CD4-positive, alpha-beta memory T cell (primary cell): ENCODE results near the gene ELAVL4. TPM values are rescaled to one million over a fixed set of nuclear protein-coding genes. Genes with fewer than 3 reads are reported as not detected.

Experiments used
- CTCF ChIA-PET: fragments of 350-600 bp; sonication (Branson Sonifier 250); formaldehyde crosslinking; loops from one replicate; lab custom pipeline; 2021; ENCODE audit warnings: inconsistent platforms; ENCODE audit not compliant: partially characterized antibody; lab: Charles Lee
- POLR2A ChIA-PET: fragments of 350-600 bp; sonication (Branson Sonifier 250); formaldehyde crosslinking; loops from one replicate; lab custom pipeline; 2021; ENCODE audit not compliant: partially characterized antibody; lab: Charles Lee
- DNase-seq, 5 donors: peaks; one replicate each; pipeline versions ENCODE4 v3.0.0 to v3.0.0-alpha.2; 2020 to 2022; ENCODE audit warnings: mixed read lengths in 1 of 5
- H3K27ac ChIP-seq: one replicate; pipeline ENCODE4 v1.7.0; 2013; ENCODE audit warnings: low read depth, low read length
- H3K27me3 ChIP-seq: 2 replicates; pipeline ENCODE4 v1.7.0; 2013; ENCODE audit warnings: mild to moderate bottlenecking, low read length, moderate library complexity; ENCODE audit not compliant: insufficient read depth
- H3K36me3 ChIP-seq: 2 replicates; pipeline ENCODE4 v1.7.0; 2013; ENCODE audit warnings: mild to moderate bottlenecking, low read length, moderate library complexity; ENCODE audit not compliant: insufficient read depth
- H3K4me1 ChIP-seq: 2 replicates; pipeline ENCODE4 v1.7.0; 2013; ENCODE audit warnings: mild to moderate bottlenecking, low read length, moderate library complexity; ENCODE audit not compliant: insufficient read depth
- H3K4me3 ChIP-seq, 2 donors: one replicate each; pipeline ENCODE4 v1.7.0; 2013; ENCODE audit warnings: low read length in 2 of 2, mild to moderate bottlenecking in 1 of 2
- H3K9me3 ChIP-seq, 2 donors: one replicate each; pipeline ENCODE4 v1.7.0; 2013; ENCODE audit warnings: low read length in 2 of 2, control low read depth in 1 of 2; ENCODE audit not compliant: control insufficient read depth in 1 of 2
- H3K27ac Mint-ChIP-seq, 7 donors: one replicate each; pipeline ENCODE4 v1.8.0; 2020 to 2021; ENCODE audit warnings: mixed read lengths in 7 of 7, mild to moderate bottlenecking in 6 of 7, inconsistent platforms in 3 of 7, moderate library complexity in 3 of 7
- H3K27me3 Mint-ChIP-seq, 2 donors: one replicate each; pipeline ENCODE4 v1.8.0; 2020 to 2021; ENCODE audit warnings: mixed read lengths in 2 of 2
- H3K36me3 Mint-ChIP-seq, 2 donors: one replicate each; pipeline ENCODE4 v1.8.0; 2020 to 2021; ENCODE audit warnings: mixed read lengths in 2 of 2, inconsistent platforms in 1 of 2, mild to moderate bottlenecking in 1 of 2
- H3K4me1 Mint-ChIP-seq, 4 donors: one replicate each; pipeline ENCODE4 v1.8.0; 2020 to 2021; ENCODE audit warnings: mixed read lengths in 4 of 4, mild to moderate bottlenecking in 1 of 4
- H3K4me3 Mint-ChIP-seq, 8 donors: one replicate each; pipeline ENCODE4 v1.8.0; 2020 to 2021; ENCODE audit warnings: mixed read lengths in 8 of 8, mild to moderate bottlenecking in 7 of 8, moderate library complexity in 6 of 8, inconsistent platforms in 3 of 8
- H3K9me3 Mint-ChIP-seq, 8 donors: one replicate each; pipeline ENCODE4 v1.8.0; 2020 to 2021; ENCODE audit warnings: mixed read lengths in 8 of 8, mild to moderate bottlenecking in 5 of 8, inconsistent platforms in 3 of 8, moderate library complexity in 1 of 8
- intact Hi-C: fragments of 100-400 bp; cut with micrococcal nuclease; formaldehyde crosslinking; loops from one replicate; pipeline ENCODE4 v1.15.1; 2023
- polyA plus RNA-seq, 2 donors: library from polyadenylated mRNA; unstranded; fragments of 300-500 nt; fragmentation: Illumina TruSeq; gene quantifications; one replicate each; pipeline ENCODE4 v1.2.3, GENCODE V29; 2021
- total RNA-seq, 2 experiments: library from RNA; stranded (reverse); gene quantifications; one replicate each; pipeline ENCODE4 v1.2.3, GENCODE V29; 2021

The ELAVL4 gene
- total and polyA plus RNA-seq, 4 experiments from 2014 or later, result not detected

- H3K4me1 Mint-ChIP-seq, result no peaks in the 10 kb centered on the region
- no peak overlapping the region for H3K4me3 ChIP-seq
- no peaks in the 10 kb centered on the region for H3K9me3 ChIP-seq
- CTCF ChIA-PET, result no interaction called here
- no peak for DNase-seq
- H3K9me3 Mint-ChIP-seq, result peaks cover 0 to 2% (median 0%) of the 10 kb centered on the region in 8 donors
- intact Hi-C loops, result no loop called here
- H3K36me3 Mint-ChIP-seq, result no peaks in the 10 kb centered on the region
- no peak overlapping the region for H3K27ac Mint-ChIP-seq
- H3K36me3 ChIP-seq, result no peaks in the 10 kb centered on the region
- H3K4me3 Mint-ChIP-seq, result no peak overlapping the region
- POLR2A ChIA-PET, result no interaction called here
- no peaks in the 10 kb centered on the region for H3K27me3 ChIP-seq
- H3K27ac ChIP-seq, result no peak overlapping the region
- H3K27me3 Mint-ChIP-seq, result peaks cover 3 to 8% of the 10 kb centered on the region in 2 donors
- no peaks in the 10 kb centered on the region for H3K4me1 ChIP-seq
These were observed 70.9 kb downstream of the ELAVL4 start for GRCh38 chr1:50179639-50180038.

- Histone ChIP-seq H3K36me3 (no peaks in the 10 kb centered on the region), H3K4me1 (no peaks in the 10 kb centered on the region), H3K27me3 (no peaks in the 10 kb centered on the region), H3K4me3 (no peak overlapping the region), H3K9me3 (no peaks in the 10 kb centered on the region), H3K27ac (no peak overlapping the region)
- Mint-ChIP-seq H3K27ac (no peak overlapping the region), H3K27me3 (peaks cover 3 to 11% of the 10 kb centered on the region in 2 donors), H3K4me3 (no peak overlapping the region), H3K36me3 (no peaks in the 10 kb centered on the region), H3K9me3 (peaks cover 0 to 3% (median 0%) of the 10 kb centered on the region in 8 donors), H3K4me1 (no peaks in the 10 kb centered on the region)
- intact Hi-C loops, result no loop called here
- POLR2A ChIA-PET, result no interaction called here
- no peak for DNase-seq
- CTCF ChIA-PET, result no interaction called here
These were observed 71.6 kb downstream of the ELAVL4 start for GRCh38 chr1:50180367-50180766.

GRCh38 chr1:50181027-50181663 lies 72.4 kb downstream of the ELAVL4 start:
- CTCF ChIA-PET, result no interaction called here
- POLR2A ChIA-PET, result no interaction called here
- intact Hi-C loops, result no loop called here

GRCh38 chr1:50183378-50184133 lies 74.8 kb downstream of the ELAVL4 start:
- H3K27ac Mint-ChIP-seq, result no peak overlapping the region
- Histone ChIP-seq H3K27me3 (no peaks in the 10 kb centered on the region), H3K4me3 (no peak overlapping the region), H3K4me1 (no peaks in the 10 kb centered on the region), H3K36me3 (no peaks in the 10 kb centered on the region), H3K27ac (no peak overlapping the region), H3K9me3 (no peaks in the 10 kb centered on the region)
- H3K9me3 Mint-ChIP-seq, result peaks cover 0 to 3% (median 0%) of the 10 kb centered on the region in 8 donors
- H3K4me1 Mint-ChIP-seq, result no peaks in the 10 kb centered on the region
- no peak overlapping the region for H3K4me3 Mint-ChIP-seq
- DNase-seq, result no peak
- H3K27me3 Mint-ChIP-seq, result peaks cover 1 to 8% of the 10 kb centered on the region in 2 donors
- ChIA-PET CTCF (no interaction called here), POLR2A (no interaction called here)
- no peaks in the 10 kb centered on the region for H3K36me3 Mint-ChIP-seq
- intact Hi-C loops, result no loop called here

More at GRCh38 chr1:50181027-50181663, 72.4 kb downstream of the ELAVL4 start:
- Mint-ChIP-seq H3K9me3 (peaks cover 0 to 3% (median 0%) of the 10 kb centered on the region in 8 donors), H3K27ac (no peak overlapping the region), H3K36me3 (no peaks in the 10 kb centered on the region), H3K27me3 (peaks cover 3 to 11% of the 10 kb centered on the region in 2 donors), H3K4me1 (no peaks in the 10 kb centered on the region), H3K4me3 (no peak overlapping the region)
- Histone ChIP-seq H3K9me3 (no peaks in the 10 kb centered on the region), H3K27me3 (no peaks in the 10 kb centered on the region), H3K4me3 (no peak overlapping the region), H3K36me3 (no peaks in the 10 kb centered on the region), H3K27ac (no peak overlapping the region), H3K4me1 (no peaks in the 10 kb centered on the region)
- no peak for DNase-seq

- DNase-seq, result no peak
- no peaks in the 10 kb centered on the region for H3K27me3 ChIP-seq
- H3K4me1 Mint-ChIP-seq, result no peaks in the 10 kb centered on the region
- no peaks in the 10 kb centered on the region for H3K9me3 ChIP-seq
- no peaks in the 10 kb centered on the region for H3K36me3 Mint-ChIP-seq
- POLR2A ChIA-PET, result no interaction called here
- CTCF ChIA-PET, result no interaction called here
- H3K27ac Mint-ChIP-seq, result no peak overlapping the region
- intact Hi-C loops, result no loop called here
- no peak overlapping the region for H3K4me3 ChIP-seq
- peaks cover 1 to 7% of the 10 kb centered on the region in 2 donors for H3K27me3 Mint-ChIP-seq
- no peak overlapping the region for H3K27ac ChIP-seq
- H3K36me3 ChIP-seq, result no peaks in the 10 kb centered on the region
- H3K4me3 Mint-ChIP-seq, result no peak overlapping the region
- H3K4me1 ChIP-seq, result no peaks in the 10 kb centered on the region
- H3K9me3 Mint-ChIP-seq, result peaks cover 0 to 3% (median 0%) of the 10 kb centered on the region in 8 donors
These were observed 80.6 kb downstream of the ELAVL4 start for GRCh38 chr1:50189369-50189768.

- no peaks in the 10 kb centered on the region for H3K4me1 ChIP-seq
- H3K4me3 Mint-ChIP-seq, result no peak overlapping the region
- intact Hi-C loops, result no loop called here
These were observed 84.3 kb downstream of the ELAVL4 start for GRCh38 chr1:50193002-50193401.

GRCh38 chr1:50195205-50195604 lies 86.5 kb downstream of the ELAVL4 start:
- Mint-ChIP-seq H3K27ac (no peak overlapping the region), H3K27me3 (peaks cover 0 to 5% of the 10 kb centered on the region in 2 donors), H3K4me3 (no peak overlapping the region), H3K9me3 (no peaks in the 10 kb centered on the region), H3K4me1 (no peaks in the 10 kb centered on the region), H3K36me3 (no peaks in the 10 kb centered on the region)
- peaks cover 4% of the 10 kb centered on the region for H3K27me3 ChIP-seq
- H3K36me3 ChIP-seq, result no peaks in the 10 kb centered on the region
- POLR2A ChIA-PET, result no interaction called here
- H3K27ac ChIP-seq, result no peak overlapping the region
- no peak for DNase-seq
- intact Hi-C loops, result no loop called here
- no peak overlapping the region for H3K4me3 ChIP-seq
- H3K9me3 ChIP-seq, result no peaks in the 10 kb centered on the region
- CTCF ChIA-PET, result no interaction called here
- no peaks in the 10 kb centered on the region for H3K4me1 ChIP-seq

More at GRCh38 chr1:50193002-50193401, 84.3 kb downstream of the ELAVL4 start:
- DNase-seq, result no peak
- Mint-ChIP-seq H3K27me3 (peaks cover 1 to 5% of the 10 kb centered on the region in 2 donors), H3K27ac (no peak overlapping the region), H3K4me1 (no peaks in the 10 kb centered on the region), H3K9me3 (no peaks in the 10 kb centered on the region), H3K36me3 (no peaks in the 10 kb centered on the region)
- H3K9me3 ChIP-seq, result no peaks in the 10 kb centered on the region
- H3K36me3 ChIP-seq, result no peaks in the 10 kb centered on the region
- H3K27ac ChIP-seq, result no peak overlapping the region
- peaks cover 4% of the 10 kb centered on the region for H3K27me3 ChIP-seq
- POLR2A ChIA-PET, result no interaction called here
- CTCF ChIA-PET, result no interaction called here
- H3K4me3 ChIP-seq, result no peak overlapping the region
